SU-DHL-6 (cell line): ENCODE data around the gene ADGRG1.

Experiments used
- H2AFZ ChIP-seq: fragments of 200-600 bp; sonication (generic); 2 replicates; pipeline ENCODE4 v1.6.1; 2014; ENCODE audit warnings: low read depth, mild to moderate bottlenecking, moderate library complexity, mixed read lengths, antibody characterized with exemption, low read length; ENCODE audit not compliant: severe bottlenecking
- H3F3A ChIP-seq: fragments of 200-600 bp; shearing (Covaris generic); 2 replicates; pipeline ENCODE4 v1.6.0; 2016; ENCODE audit warnings: antibody characterized with exemption, mild to moderate bottlenecking; ENCODE audit not compliant: insufficient read depth
- H3K27ac ChIP-seq: fragments of 200-600 bp; sonication (generic); 2 replicates; pipeline ENCODE4 v1.5.1; 2016; ENCODE audit warnings: low read depth, mild to moderate bottlenecking, low read length, moderate library complexity, mixed read lengths
- H3K27me3 ChIP-seq: fragments of 200-600 bp; sonication (generic), shearing (Covaris generic); 2 replicates; pipeline ENCODE4 v1.6.0; 2014; ENCODE audit warnings: mild to moderate bottlenecking, low read length
- H3K36me3 ChIP-seq: fragments of 200-600 bp; sonication (generic); 2 replicates; pipeline ENCODE4 v1.6.1; 2014; ENCODE audit warnings: mild to moderate bottlenecking, low read length, mixed read lengths
- H3K4me2 ChIP-seq: fragments of 300-600, 200-600 bp; shearing (Covaris generic), sonication (generic); 2 replicates; pipeline ENCODE4 v1.6.0; 2014; ENCODE audit warnings: low read length, low read depth, mild to moderate bottlenecking; ENCODE audit not compliant: poor library complexity, severe bottlenecking
- H3K4me3 ChIP-seq: fragments of 200-600 bp; sonication (generic); 2 replicates; pipeline ENCODE4 v1.5.1; 2014; ENCODE audit warnings: antibody characterized with exemption, low read length, mild to moderate bottlenecking, mixed read lengths; ENCODE audit not compliant: insufficient read depth, poor library complexity, severe bottlenecking
- H3K79me2 ChIP-seq: fragments of 200-600 bp; sonication (generic); 2 replicates; pipeline ENCODE4 v1.6.1; 2014; ENCODE audit warnings: mild to moderate bottlenecking, low read length, moderate library complexity; ENCODE audit not compliant: insufficient read depth
- H3K9ac ChIP-seq: fragments of 200-600 bp; sonication (generic); 2 replicates; pipeline ENCODE4 v1.7.0; 2014; ENCODE audit warnings: mild to moderate bottlenecking, low read length
- H3K9me2 ChIP-seq: fragments of 200-600 bp; sonication (generic); replicated peaks from 2 replicates; pipeline ENCODE4 v1.6.1; 2014; ENCODE audit warnings: low read length; ENCODE audit not compliant: insufficient read depth
- H3K9me3 ChIP-seq: fragments of 200-600 bp; sonication (generic); 2 replicates; pipeline ENCODE4 v1.6.1; 2014; ENCODE audit warnings: low read length, mixed read lengths; ENCODE audit not compliant: insufficient read depth
- H4K20me1 ChIP-seq: fragments of 200-600 bp; sonication (generic); 2 replicates; pipeline ENCODE4 v1.6.1; 2014; ENCODE audit warnings: low read depth, mild to moderate bottlenecking, antibody characterized with exemption, low read length, moderate library complexity, mixed read lengths
- EZH2phosphoT487 ChIP-seq: fragments of 200-600 bp; sonication (generic), shearing (Covaris generic); conservative IDR thresholded peaks from 2 replicates; pipeline ENCODE4 v1.6.1; 2018; ENCODE audit warnings: mild to moderate bottlenecking, antibody characterized with exemption, low read length, moderate library complexity, mixed read lengths
- TF ChIP-seq, protein P1 (sequence below): fragments of 200-600 bp; sonication (generic); IDR thresholded peaks from one replicate; pipeline ENCODE4 v1.5.1; 2017; ENCODE audit warnings: antibody characterized with exemption, mild to moderate bottlenecking, low read length, moderate library complexity; ENCODE audit not compliant: insufficient read depth, poor library complexity, severe bottlenecking

The ADGRG1 gene

DNA sequence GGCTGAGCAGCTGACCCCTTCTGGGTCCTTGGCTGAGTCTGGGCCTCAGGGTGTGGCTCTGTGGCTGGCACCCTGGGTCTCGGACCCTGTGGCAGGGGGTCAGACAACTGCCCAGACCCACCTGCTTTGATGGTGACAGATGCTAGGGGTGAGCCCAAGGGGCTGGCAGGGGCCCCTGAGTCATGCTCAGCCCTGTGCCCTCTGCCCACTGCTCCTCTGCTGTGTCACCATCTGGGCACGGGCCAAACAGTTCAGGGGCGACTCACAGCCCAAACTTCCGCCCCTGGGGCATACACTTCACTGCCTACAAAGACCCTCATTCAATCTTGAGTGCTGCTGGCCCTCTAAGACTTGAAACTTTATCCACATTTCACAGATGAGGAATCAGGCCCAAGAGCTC, 5.7 kb downstream of the ADGRG1 start:
- no peaks in the 10 kb centered on the region for H3K9me3 ChIP-seq
- no peaks in the 10 kb centered on the region for H3K27me3 ChIP-seq
- TF ChIP-seq EZH2phosphoT487 = no peak
- TF ChIP-seq, protein P1, sequence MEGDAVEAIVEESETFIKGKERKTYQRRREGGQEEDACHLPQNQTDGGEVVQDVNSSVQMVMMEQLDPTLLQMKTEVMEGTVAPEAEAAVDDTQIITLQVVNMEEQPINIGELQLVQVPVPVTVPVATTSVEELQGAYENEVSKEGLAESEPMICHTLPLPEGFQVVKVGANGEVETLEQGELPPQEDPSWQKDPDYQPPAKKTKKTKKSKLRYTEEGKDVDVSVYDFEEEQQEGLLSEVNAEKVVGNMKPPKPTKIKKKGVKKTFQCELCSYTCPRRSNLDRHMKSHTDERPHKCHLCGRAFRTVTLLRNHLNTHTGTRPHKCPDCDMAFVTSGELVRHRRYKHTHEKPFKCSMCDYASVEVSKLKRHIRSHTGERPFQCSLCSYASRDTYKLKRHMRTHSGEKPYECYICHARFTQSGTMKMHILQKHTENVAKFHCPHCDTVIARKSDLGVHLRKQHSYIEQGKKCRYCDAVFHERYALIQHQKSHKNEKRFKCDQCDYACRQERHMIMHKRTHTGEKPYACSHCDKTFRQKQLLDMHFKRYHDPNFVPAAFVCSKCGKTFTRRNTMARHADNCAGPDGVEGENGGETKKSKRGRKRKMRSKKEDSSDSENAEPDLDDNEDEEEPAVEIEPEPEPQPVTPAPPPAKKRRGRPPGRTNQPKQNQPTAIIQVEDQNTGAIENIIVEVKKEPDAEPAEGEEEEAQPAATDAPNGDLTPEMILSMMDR = no peak
- H3F3A ChIP-seq = no peaks in the 10 kb centered on the region
- H3K9me2 ChIP-seq = no peaks in the 10 kb centered on the region
- H2AFZ ChIP-seq = no peak overlapping the region
- H4K20me1 ChIP-seq = no peaks in the 10 kb centered on the region
- H3K79me2 ChIP-seq = no peaks in the 10 kb centered on the region
- no peak overlapping the region for H3K4me3 ChIP-seq
- no peak overlapping the region for H3K27ac ChIP-seq
- no peak overlapping the region for H3K4me2 ChIP-seq
- H3K36me3 ChIP-seq = no peaks in the 10 kb centered on the region
- no peak overlapping the region for H3K9ac ChIP-seq

DNA sequence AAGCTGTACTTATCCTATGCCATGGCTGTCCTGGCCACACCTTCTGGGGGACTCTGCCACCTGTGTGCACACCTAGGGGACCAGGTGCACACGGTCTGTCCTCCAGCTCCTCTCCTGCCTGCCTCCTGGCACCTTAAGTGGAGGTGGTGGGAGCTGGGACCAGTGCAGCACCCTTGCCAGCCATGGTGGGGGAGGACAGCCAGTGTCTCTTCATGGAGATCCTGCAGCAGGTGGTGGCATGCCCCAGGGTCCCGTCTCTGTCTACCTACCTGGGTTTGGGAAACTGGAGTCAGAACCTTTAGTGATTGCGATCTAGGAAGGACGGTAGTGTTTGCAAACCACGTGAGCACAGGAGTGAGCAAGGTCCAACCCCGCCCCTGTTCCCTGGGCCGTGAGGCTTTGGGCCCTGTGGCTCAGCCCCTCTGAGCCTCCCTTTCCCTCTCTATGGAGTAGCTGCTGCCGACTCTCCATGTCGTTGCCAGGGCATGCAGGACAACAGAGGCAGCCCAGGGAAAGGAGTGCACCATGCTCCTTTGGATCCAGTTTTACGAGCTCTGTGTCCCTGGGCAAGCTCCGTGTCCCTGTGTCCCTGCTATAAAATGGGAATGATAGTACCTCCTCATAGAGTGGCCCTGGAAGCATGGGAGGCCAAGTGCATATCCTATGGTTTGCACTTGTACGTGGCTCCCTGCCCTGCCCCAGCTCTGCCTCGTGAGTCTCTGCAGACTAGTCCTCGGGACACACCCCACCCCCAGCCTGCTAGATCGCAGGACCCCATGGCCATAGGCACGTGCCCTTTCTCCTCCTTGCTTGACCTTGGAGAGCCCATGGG, 7.1 kb downstream of the ADGRG1 start:
- H2AFZ ChIP-seq = no peak overlapping the region
- TF ChIP-seq, protein P1 = no peak
- no peak for TF ChIP-seq EZH2phosphoT487

DNA sequence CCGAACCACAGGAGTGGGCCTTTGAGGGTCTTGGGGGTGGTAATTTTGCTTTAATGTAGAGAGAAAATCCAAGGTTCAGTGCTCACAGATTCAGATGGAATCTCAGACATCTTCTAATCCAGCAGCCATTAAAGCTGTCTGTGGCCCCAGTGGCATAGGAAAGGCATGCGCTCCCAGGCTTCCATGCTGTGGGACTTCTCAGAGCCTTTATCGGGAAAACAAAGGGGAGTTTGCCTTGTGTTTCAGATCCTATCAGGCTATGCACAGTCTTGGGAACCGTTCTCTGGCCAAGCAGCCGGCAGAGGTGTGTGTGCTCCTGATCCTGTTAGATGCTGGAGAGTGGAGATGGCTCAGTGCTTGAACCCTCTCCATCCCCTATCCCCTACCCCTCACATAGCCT, 7.8 kb downstream of the ADGRG1 start:
- TF ChIP-seq, protein P1 = no peak
- no peak for TF ChIP-seq EZH2phosphoT487
- no peak overlapping the region for H2AFZ ChIP-seq
- H3K27ac ChIP-seq = no peak overlapping the region
- no peak overlapping the region for H3K9ac ChIP-seq
- no peaks in the 10 kb centered on the region for H3K36me3 ChIP-seq
- no peaks in the 10 kb centered on the region for H3K79me2 ChIP-seq
- no peaks in the 10 kb centered on the region for H3F3A ChIP-seq
- no peaks in the 10 kb centered on the region for H3K9me2 ChIP-seq
- H3K9me3 ChIP-seq = no peaks in the 10 kb centered on the region
- no peak overlapping the region for H3K4me3 ChIP-seq
- no peak overlapping the region for H3K4me2 ChIP-seq
- H4K20me1 ChIP-seq = no peaks in the 10 kb centered on the region
- H3K27me3 ChIP-seq = no peaks in the 10 kb centered on the region

More for the DNA sequence above, 7.1 kb downstream of the ADGRG1 start:
- Histone ChIP-seq H3K9me2 (no peaks in the 10 kb centered on the region), H3K4me3 (no peak overlapping the region), H3K9me3 (no peaks in the 10 kb centered on the region), H3K9ac (no peak overlapping the region), H3K36me3 (no peaks in the 10 kb centered on the region), H4K20me1 (no peaks in the 10 kb centered on the region), H3K4me2 (no peak overlapping the region), H3K79me2 (no peaks in the 10 kb centered on the region), H3F3A (no peaks in the 10 kb centered on the region), H3K27ac (no peak overlapping the region), H3K27me3 (no peaks in the 10 kb centered on the region)
